ENCODE data around the gene CD63.

The CD63 gene

GRCh38 chr12:55703901-55704761, 24.7 kb downstream of the CD63 start:
- no peak for DNase-seq

- no peak for DNase-seq
Observed at GRCh38 chr12:55703288-55703687, 25.5 kb downstream of the CD63 start.

- no peak for DNase-seq
Observed at GRCh38 chr12:55702861-55703260, 25.9 kb downstream of the CD63 start.

- no peak for DNase-seq
Observed at GRCh38 chr12:55700255-55701018, 28.4 kb downstream of the CD63 start.

GRCh38 chr12:55699471-55700055, 29.2 kb downstream of the CD63 start:
- no peak for DNase-seq

GRCh38 chr12:55698965-55699364, 29.8 kb downstream of the CD63 start:
- DNase-seq, result no peak

GRCh38 chr12:55698241-55698955, 30.4 kb downstream of the CD63 start:
- DNase-seq, result no peak

- no peak for DNase-seq
Observed at GRCh38 chr12:55697686-55698085, 31.1 kb downstream of the CD63 start.

GRCh38 chr12:55696796-55697462, 31.9 kb downstream of the CD63 start:
- no peak for DNase-seq

GRCh38 chr12:55696141-55696540, 32.7 kb downstream of the CD63 start:
- DNase-seq, result no peak

- DNase-seq, result no peak
Observed at GRCh38 chr12:55695349-55695748, 33.5 kb downstream of the CD63 start.

GRCh38 chr12:55694651-55695050, 34.2 kb downstream of the CD63 start:
- no peak for DNase-seq

GRCh38 chr12:55694188-55694515, 34.7 kb downstream of the CD63 start:
- no peak for DNase-seq

GRCh38 chr12:55693323-55694187, 35.3 kb downstream of the CD63 start:
- no peak for DNase-seq

- no peak for DNase-seq
Observed at GRCh38 chr12:55692631-55693322, 36.0 kb downstream of the CD63 start.

- DNase-seq, result no peak
Observed at GRCh38 chr12:55688716-55689655, 39.8 kb downstream of the CD63 start.

- peak; percentile 15 for DNase-seq
Observed at GRCh38 chr12:55687746-55688145, 41.1 kb downstream of the CD63 start.

GRCh38 chr12:55686366-55687010, 42.3 kb downstream of the CD63 start:
- DNase-seq, result no peak

- no peak for DNase-seq
Observed at GRCh38 chr12:55685671-55686070, 43.1 kb downstream of the CD63 start.

Data from activated gamma-delta T cell treated with Interleukin-2 at 50 U/mL for 16 hours (primary cell).